ENCODE measurements around the gene ATP7A. TPM values are rescaled to one million over a fixed set of nuclear protein-coding genes. Genes with fewer than 3 reads are reported as not detected.
"Not testable (repeated sequence)": the region's sequence is repeated elsewhere in the genome, so short reads cannot be mapped to it uniquely, and the experiment has no call there.

The ATP7A gene
- total RNA-seq, 4 donors from 2014 or later, result 1.1 to 13.8 (median 6.3) TPM

DNA sequence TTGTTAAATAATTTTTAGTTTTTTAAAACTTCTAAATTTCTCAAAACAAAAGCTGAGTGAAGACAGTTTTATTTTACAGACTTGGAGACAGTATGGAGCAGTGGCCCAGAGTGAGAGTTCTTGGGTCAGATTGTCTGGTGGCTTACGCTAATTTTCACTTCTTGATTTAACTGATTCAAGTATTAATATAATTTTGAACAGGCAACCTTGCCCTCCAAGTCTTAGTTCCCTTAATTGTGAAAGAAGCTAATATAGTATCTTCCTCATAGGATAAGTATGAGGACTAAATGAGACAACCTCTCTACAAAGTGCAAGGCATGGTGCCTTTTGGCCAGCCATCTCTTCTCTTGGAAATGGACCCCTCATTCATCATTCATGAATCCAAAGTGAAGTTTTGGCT is 25.4 kb downstream of the ATP7A start:
- H3K27ac ChIP-seq, result no peak overlapping the region
- no peaks in the 10 kb centered on the region for H3K27me3 ChIP-seq
- in situ Hi-C loops (cut with MboI; ENCODE audit: low pct_ligation_motif_present in 1 of 4, low pct_unique_long_range_greater_than_20kb in 1 of 4, low sequenced_read_pairs in 3 of 4) (no loop called here), intact Hi-C loops (cut with DNase I; ENCODE audit: low total_unique reads) (no loop called here)
- H3K4me1 ChIP-seq, result no peaks in the 10 kb centered on the region
- TF ChIP-seq POLR2AphosphoS5 (IDR thresholded peaks at IDR 0.05) (no peak), POLR2A (IDR thresholded peaks at IDR 0.05) (no peak)
- no peaks in the 10 kb centered on the region for H3K36me3 ChIP-seq
- no peak overlapping the region for H3K4me3 ChIP-seq
- no peaks in the 10 kb centered on the region for H3K9me3 ChIP-seq
- WGBS, 2 donors (ENCODE audit: low coverage in 1 of 2), result 76% methylated on average over 1 of the region's 1 CpG; no CpG with 5 or more reads in 1 of the 2 donors
- no peak for DNase-seq

DNA sequence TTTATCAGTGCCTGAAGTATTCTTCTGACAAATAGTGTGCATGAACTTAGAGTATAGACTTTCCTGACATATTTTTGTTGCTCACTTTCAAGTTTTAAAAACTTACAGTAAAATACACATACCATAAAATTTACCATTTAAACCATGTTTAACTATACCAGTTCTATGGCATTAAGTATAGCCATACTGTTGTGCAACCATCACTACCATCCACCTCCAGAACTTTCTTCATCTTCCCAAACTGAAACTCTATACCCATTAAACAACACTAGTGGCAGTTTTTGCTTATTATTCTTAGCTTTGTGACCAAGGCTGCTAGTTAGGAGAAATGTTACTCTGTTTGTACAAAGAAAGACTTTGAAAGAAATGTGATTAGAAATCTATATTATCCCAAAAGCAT is 25.8 kb downstream of the ATP7A start:
- Histone ChIP-seq H3K4me1 (no peaks in the 10 kb centered on the region), H3K4me3 (no peak overlapping the region), H3K27me3 (no peaks in the 10 kb centered on the region), H3K9me3 (no peaks in the 10 kb centered on the region), H3K36me3 (no peaks in the 10 kb centered on the region), H3K27ac (no peak overlapping the region)
- in situ Hi-C loops (cut with MboI; ENCODE audit: low pct_ligation_motif_present in 1 of 4, low pct_unique_long_range_greater_than_20kb in 1 of 4, low sequenced_read_pairs in 3 of 4) (no loop called here), intact Hi-C loops (cut with DNase I; ENCODE audit: low total_unique reads) (no loop called here)
- no peak for TF ChIP-seq POLR2A (IDR thresholded peaks at IDR 0.05)
- TF ChIP-seq, protein P1, sequence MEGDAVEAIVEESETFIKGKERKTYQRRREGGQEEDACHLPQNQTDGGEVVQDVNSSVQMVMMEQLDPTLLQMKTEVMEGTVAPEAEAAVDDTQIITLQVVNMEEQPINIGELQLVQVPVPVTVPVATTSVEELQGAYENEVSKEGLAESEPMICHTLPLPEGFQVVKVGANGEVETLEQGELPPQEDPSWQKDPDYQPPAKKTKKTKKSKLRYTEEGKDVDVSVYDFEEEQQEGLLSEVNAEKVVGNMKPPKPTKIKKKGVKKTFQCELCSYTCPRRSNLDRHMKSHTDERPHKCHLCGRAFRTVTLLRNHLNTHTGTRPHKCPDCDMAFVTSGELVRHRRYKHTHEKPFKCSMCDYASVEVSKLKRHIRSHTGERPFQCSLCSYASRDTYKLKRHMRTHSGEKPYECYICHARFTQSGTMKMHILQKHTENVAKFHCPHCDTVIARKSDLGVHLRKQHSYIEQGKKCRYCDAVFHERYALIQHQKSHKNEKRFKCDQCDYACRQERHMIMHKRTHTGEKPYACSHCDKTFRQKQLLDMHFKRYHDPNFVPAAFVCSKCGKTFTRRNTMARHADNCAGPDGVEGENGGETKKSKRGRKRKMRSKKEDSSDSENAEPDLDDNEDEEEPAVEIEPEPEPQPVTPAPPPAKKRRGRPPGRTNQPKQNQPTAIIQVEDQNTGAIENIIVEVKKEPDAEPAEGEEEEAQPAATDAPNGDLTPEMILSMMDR (IDR thresholded peaks at IDR 0.05), result no peak
- no peak for TF ChIP-seq EP300 (IDR thresholded peaks at IDR 0.05; ENCODE audit: low read depth)
- no peak for TF ChIP-seq POLR2AphosphoS5 (IDR thresholded peaks at IDR 0.05)
- no peak for DNase-seq

DNA sequence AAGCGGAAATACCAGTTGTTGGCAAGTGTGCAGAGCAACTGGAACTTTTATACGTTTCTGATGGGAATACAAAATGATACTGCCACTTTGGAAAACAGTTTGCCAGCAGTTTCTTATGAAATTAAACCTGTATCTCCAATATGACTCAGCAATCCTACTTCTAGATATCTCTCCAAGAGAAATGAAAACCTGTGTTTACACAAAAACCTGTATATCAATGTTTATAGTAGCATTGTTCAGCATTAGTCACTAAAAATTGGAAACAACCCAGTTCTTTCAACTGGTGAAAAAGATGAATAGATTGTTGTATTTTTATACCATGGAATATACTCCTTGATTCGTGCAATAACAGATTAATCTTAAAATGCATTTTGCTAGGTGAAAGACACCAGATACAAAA is 26.8 kb downstream of the ATP7A start:
- intact Hi-C loops (cut with DNase I; ENCODE audit: low total_unique reads) (no loop called here), in situ Hi-C loops (cut with MboI; ENCODE audit: low pct_ligation_motif_present in 1 of 4, low pct_unique_long_range_greater_than_20kb in 1 of 4, low sequenced_read_pairs in 3 of 4) (no loop called here)
- no peak for DNase-seq
- 33 to 39% methylated on average over 1 to 3 of the region's 3 CpGs for WGBS, 2 donors (ENCODE audit: low coverage in 1 of 2)
- Histone ChIP-seq H3K4me3 (no peak overlapping the region), H3K9me3 (no peaks in the 10 kb centered on the region), H3K27me3 (no peaks in the 10 kb centered on the region), H3K4me1 (no peaks in the 10 kb centered on the region), H3K36me3 (no peaks in the 10 kb centered on the region), H3K27ac (no peak overlapping the region)
- TF ChIP-seq POLR2AphosphoS5 (IDR thresholded peaks at IDR 0.05) (no peak), POLR2A (IDR thresholded peaks at IDR 0.05) (no peak), EP300 (IDR thresholded peaks at IDR 0.05; ENCODE audit: low read depth) (no peak)
- TF ChIP-seq, protein P1 (IDR thresholded peaks at IDR 0.05), result no peak

DNA sequence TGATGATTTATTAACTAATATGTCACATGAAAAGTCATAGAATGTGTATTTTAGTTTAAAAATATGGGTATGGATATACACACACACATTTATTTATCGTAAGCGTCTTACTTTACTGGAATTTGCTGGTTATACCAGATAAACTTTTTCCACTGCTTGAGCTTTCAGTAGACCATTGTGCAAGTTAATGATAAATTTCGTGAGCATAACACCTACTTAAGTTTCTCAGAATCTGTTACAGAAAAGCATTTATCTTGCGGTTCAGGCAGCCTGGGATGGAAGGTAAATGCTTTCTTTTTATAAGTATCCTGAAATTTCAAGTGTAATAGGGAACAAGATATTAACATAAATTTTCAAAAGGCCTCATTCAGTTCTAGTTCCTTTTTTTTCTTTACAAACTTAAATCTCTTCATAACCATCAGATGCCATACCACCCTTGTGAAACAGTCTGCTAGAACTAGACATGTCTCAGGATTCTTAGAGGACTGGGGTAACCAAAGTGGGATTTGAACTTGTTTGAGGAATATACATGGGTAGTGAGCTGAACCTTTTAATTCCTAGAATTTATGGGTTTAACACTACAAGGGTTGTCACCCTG is 27.7 kb downstream of the ATP7A start:
- no peaks in the 10 kb centered on the region for H3K36me3 ChIP-seq
- no peak overlapping the region for H3K4me3 ChIP-seq
- no peaks in the 10 kb centered on the region for H3K4me1 ChIP-seq
- WGBS, 2 donors (ENCODE audit: low coverage in 1 of 2), result 78 to 87% methylated on average over 4 of the region's 4 CpGs
- TF ChIP-seq, protein P1 (IDR thresholded peaks at IDR 0.05), result no peak
- TF ChIP-seq POLR2AphosphoS5 (IDR thresholded peaks at IDR 0.05) (no peak), EP300 (IDR thresholded peaks at IDR 0.05; ENCODE audit: low read depth) (no peak), POLR2A (IDR thresholded peaks at IDR 0.05) (no peak)
- no peak overlapping the region for H3K27ac ChIP-seq
- no peaks in the 10 kb centered on the region for H3K27me3 ChIP-seq
- H3K9me3 ChIP-seq, result no peaks in the 10 kb centered on the region
- intact Hi-C loops (cut with DNase I; ENCODE audit: low total_unique reads), result no loop called here
- DNase-seq, result no peak
- in situ Hi-C loops (cut with MboI; ENCODE audit: low pct_ligation_motif_present in 1 of 4, low pct_unique_long_range_greater_than_20kb in 1 of 4, low sequenced_read_pairs in 3 of 4), result no loop called here

DNA sequence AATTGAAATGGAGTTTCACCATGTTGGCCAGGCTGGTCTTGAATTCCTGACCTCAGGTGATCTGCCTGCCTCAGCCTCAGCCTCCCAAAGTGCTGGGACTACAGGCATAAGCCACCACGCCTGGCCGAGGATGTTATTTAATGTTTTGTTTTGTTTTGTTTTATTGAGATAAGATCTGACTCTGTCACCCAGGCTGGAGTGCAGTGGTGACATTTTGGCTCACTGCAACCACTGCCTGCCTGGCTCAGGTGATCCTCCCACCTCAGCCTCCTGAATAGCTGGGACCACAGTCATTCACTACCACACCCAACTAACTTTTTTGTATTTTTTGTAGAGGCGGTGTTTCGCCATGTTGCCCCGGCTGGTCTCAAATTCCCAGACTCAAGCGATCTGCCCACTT is 34.5 kb downstream of the ATP7A start:
- H3K27me3 ChIP-seq; in situ Hi-C loops (cut with MboI; ENCODE audit: low pct_ligation_motif_present in 1 of 4, low pct_unique_long_range_greater_than_20kb in 1 of 4, low sequenced_read_pairs in 3 of 4); H3K4me3 ChIP-seq; H3K36me3 ChIP-seq; H3K9me3 ChIP-seq; DNase-seq; H3K4me1 ChIP-seq; H3K27ac ChIP-seq; intact Hi-C loops (cut with DNase I; ENCODE audit: low total_unique reads): not testable (repeated sequence)
- 92% methylated on average over 6 of the region's 6 CpGs; no CpG with 5 or more reads in 1 of the 2 donors for WGBS, 2 donors (ENCODE audit: low coverage in 1 of 2)

Measured in transverse colon (tissue), 4 donors.